WERI-Rb-1 (cell line): ENCODE measurements around the gene APP.

Experiments
- DNase-seq: peaks from one replicate; pipeline ENCODE4 v3.0.0-alpha.2; 2020
- H3K27ac ChIP-seq: fragments of 250-450 bp; sonication (Bioruptor Pico); 2 replicates; pipeline ENCODE4 v1.5.1; 2020; ENCODE audit warnings: mild to moderate bottlenecking, moderate library complexity
- H3K27me3 ChIP-seq: fragments of 250-450 bp; sonication (Bioruptor Pico); 2 replicates; pipeline ENCODE4 v1.5.1; 2021; ENCODE audit warnings: mild to moderate bottlenecking, low read depth, moderate library complexity; ENCODE audit not compliant: insufficient read depth, severe bottlenecking
- H3K36me3 ChIP-seq: fragments of 250-450 bp; sonication (Bioruptor Pico); 2 replicates; pipeline ENCODE4 v1.5.1; 2020; ENCODE audit warnings: mild to moderate bottlenecking, moderate library complexity
- H3K4me3 ChIP-seq: 2 replicates; pipeline ENCODE4 v1.5.1; 2011; ENCODE audit warnings: low read depth, mild to moderate bottlenecking, control low read depth, low read length
- H3K9me3 ChIP-seq: fragments of 250-450 bp; sonication (Bioruptor Pico); 2 replicates; pipeline ENCODE4 v1.5.1; 2021; ENCODE audit warnings: mild to moderate bottlenecking, moderate library complexity; ENCODE audit not compliant: severe bottlenecking
- TF ChIP-seq, protein P1 (sequence below): IDR thresholded peaks from 2 replicates; pipeline ENCODE4 v1.5.1; 2011; ENCODE audit warnings: low read depth, mild to moderate bottlenecking, control low read depth, inconsistent platforms, low read length

APP gene

DNA sequence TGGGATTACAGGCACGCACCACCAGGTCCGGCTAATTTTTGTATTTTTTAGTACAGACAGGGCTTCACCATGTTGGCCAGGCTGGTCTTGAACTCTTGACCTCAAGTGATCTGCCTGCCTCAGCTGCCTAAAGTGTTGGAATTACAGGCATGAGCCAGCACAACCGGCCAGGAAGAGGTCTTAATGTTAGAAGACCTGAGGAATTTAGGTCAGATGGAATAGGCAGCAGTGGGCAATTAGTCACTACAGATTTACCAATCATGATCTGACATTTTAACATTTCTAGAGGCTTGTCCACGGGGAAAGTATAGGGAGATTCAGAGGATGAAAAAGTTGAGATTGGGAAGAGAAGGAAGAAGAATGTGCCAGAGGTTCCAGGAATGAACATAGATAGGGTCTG lies 8.9 kb upstream of the APP start:
- peaks cover 6% of the 10 kb centered on the region for H3K9me3 ChIP-seq
- no peaks in the 10 kb centered on the region for H3K36me3 ChIP-seq
- H3K27me3 ChIP-seq = no peaks in the 10 kb centered on the region
- DNase-seq = no peak
- TF ChIP-seq, protein P1, sequence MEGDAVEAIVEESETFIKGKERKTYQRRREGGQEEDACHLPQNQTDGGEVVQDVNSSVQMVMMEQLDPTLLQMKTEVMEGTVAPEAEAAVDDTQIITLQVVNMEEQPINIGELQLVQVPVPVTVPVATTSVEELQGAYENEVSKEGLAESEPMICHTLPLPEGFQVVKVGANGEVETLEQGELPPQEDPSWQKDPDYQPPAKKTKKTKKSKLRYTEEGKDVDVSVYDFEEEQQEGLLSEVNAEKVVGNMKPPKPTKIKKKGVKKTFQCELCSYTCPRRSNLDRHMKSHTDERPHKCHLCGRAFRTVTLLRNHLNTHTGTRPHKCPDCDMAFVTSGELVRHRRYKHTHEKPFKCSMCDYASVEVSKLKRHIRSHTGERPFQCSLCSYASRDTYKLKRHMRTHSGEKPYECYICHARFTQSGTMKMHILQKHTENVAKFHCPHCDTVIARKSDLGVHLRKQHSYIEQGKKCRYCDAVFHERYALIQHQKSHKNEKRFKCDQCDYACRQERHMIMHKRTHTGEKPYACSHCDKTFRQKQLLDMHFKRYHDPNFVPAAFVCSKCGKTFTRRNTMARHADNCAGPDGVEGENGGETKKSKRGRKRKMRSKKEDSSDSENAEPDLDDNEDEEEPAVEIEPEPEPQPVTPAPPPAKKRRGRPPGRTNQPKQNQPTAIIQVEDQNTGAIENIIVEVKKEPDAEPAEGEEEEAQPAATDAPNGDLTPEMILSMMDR = no peak
- no peak overlapping the region for H3K27ac ChIP-seq
- no peak overlapping the region for H3K4me3 ChIP-seq

DNA sequence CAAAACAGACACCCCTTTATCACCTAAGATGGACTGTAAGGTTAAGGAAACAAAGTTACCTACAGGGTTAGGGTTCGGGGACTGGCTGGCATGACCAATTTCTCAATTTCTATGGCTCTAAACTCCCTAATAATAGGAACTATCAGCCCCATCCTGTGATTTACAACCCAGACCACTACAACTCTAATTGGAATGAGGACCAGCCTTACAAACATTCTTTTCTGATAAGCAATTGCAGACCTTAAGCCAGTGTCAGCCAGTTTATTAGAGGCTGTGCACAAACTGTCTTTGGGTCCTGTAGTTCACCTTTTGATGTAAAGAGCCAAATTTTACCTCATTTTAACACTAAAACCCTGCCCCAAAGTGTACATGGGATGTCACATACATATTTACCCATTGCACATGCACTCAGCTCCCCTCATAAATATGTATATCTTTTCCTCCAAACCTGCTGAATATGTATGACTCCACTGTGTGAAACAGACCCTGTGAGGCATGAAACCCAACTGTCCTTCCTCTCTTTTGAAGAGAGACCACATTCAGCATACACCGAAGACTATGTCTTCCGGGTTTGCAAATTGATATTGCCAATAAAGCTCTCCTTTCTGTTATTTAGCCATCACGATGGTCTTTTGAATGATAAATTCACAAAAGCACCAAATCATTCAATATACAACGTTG lies 7.3 kb upstream of the APP start:
- Histone ChIP-seq H3K36me3 (no peaks in the 10 kb centered on the region), H3K4me3 (no peak overlapping the region), H3K27me3 (no peaks in the 10 kb centered on the region), H3K27ac (no peak overlapping the region), H3K9me3 (no peaks in the 10 kb centered on the region)
- DNase-seq = no peak
- TF ChIP-seq, protein P1 = no peak

DNA sequence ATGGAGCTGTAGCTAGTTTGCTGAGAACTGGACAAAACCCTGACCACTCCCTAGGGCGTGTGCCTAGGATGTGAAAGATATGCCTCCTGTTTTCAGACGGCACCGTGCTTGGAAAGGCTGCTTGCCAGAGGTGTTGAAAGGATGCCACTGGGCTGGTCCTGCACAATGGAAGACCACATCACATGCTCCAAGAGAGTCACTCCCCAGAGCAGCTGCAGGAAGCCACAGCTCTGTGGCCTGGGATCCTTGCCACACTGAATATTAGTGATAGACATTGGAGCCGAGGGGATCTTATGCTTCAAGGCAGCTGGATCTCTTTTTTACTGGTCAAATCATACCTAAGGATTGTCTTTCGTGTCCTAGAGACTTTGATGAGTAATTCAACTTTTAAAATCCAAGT lies 6.6 kb upstream of the APP start:
- DNase-seq = no peak
- H3K27ac ChIP-seq = no peak overlapping the region

DNA sequence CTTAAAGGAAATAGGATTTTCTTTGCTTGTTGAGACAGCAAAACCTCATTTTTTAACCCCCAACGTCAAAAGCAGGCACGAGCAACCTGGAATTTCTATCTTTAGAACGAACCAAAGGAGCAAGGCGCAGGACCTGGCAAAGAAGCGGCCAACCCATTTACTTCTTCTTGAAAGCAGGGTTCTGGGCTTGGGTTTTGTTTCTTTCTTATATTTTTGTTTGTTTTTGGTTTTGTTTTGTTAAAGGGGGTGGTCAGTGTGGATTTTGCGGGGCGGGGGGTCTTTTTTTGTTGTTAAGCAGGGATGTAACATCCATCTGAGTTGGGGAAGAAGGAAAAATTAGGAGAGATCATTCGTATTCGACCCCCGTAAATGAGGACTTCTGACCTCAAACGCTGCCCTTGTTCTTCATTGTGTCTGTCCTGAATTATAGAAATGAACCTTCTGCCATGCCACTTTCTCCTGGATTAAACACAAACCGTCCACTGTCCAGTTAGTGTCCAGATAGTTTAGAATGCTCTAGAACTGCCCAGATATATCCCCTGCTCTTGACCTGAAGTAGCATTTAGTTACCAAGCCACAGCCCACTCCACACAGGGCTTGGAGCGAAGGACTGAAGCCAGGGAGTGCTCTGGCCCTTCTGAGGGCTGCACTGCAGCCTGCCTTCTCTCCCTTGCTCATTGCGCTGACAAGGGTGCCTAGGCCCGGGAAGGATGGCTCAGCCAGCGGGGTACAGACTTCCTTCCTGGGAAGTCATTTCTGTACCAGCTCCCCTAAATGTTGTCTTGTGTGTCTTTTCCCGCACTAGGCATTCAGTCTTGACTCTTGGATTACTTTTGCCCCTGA lies 909 bp upstream of the APP start:
- Histone ChIP-seq H3K9me3 (no peaks in the 10 kb centered on the region), H3K36me3 (peaks cover 24% of the 10 kb centered on the region), H3K27ac (peak overlapping the region; percentile 96), H3K4me3 (peak overlapping the region; percentile 64), H3K27me3 (no peaks in the 10 kb centered on the region)
- DNase-seq = no peak
- TF ChIP-seq, protein P1 = no peak

More for the DNA sequence above, 6.6 kb upstream of the APP start:
- Histone ChIP-seq H3K36me3 (no peaks in the 10 kb centered on the region), H3K4me3 (no peak overlapping the region), H3K27me3 (no peaks in the 10 kb centered on the region), H3K9me3 (no peaks in the 10 kb centered on the region)
- TF ChIP-seq, protein P1 = no peak

DNA sequence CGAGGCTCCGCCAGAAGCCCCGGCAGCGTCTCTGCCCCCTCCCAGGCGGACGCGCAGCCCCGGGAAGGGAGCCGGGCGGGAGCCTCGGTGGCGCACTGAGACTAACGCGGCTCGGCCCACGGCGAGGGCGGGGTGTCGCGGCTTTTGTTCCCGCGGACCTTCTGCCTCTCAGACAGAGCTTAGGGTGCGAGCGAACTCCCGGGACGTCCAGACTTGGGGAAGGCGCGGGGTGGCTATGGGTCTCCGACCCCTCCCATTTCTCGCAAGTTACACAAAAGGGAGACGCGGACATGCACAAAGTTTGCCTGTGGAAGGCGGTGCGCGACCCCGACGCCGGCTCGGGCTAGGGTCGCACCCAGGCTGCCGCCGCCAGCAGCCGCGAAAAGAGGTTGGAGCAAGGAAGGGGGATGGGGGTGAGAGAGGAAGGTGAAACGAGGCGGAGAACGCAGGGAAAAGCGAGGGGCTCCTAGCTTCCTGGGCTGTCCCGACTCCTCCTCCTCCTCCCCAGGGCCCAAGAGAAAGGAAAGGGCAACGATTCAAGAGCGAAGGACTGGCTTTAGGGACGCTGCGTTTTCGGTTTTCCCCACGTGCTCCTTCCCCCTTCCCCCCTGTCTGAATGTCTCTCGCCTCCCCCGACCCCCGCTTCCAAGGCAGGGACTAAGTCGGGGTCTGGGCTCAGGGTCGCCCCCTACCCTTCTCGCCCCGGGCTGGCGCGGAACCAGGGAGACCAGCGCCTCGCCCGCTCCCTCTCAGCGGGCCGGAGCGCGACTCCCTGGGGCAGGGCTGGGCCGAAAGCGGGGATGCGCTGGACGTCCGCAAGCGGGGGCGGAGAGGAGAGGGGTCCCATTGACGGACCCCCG lies 729 bp downstream of the APP start:
- Histone ChIP-seq H3K9me3 (no peaks in the 10 kb centered on the region), H3K36me3 (peaks cover 24% of the 10 kb centered on the region), H3K27ac (peak overlapping the region; percentile 96), H3K27me3 (no peaks in the 10 kb centered on the region), H3K4me3 (peak overlapping the region; percentile 82)
- peak; percentile 73 for DNase-seq
- TF ChIP-seq, protein P1 = 0 out of 2 replicates have a peak, but pooled peaks have one; percentile 20
